Measurements from ENCODE around the gene DCD.
"Not testable (repeated sequence)": the region's sequence is repeated elsewhere in the genome, so short reads cannot be mapped to it uniquely, and the experiment has no call there.

The DCD gene

GRCh38 chr12:54653025-54653424 lies 4.9 kb upstream of the DCD start:
- DNase-seq (ENCODE audit: low read depth in 2 of 2): no peak

- DNase-seq (ENCODE audit: low read depth in 2 of 2): no peak
Measured at GRCh38 chr12:54650889-54651288, 2.7 kb upstream of the DCD start.

GRCh38 chr12:54650409-54650808 lies 2.2 kb upstream of the DCD start:
- DNase-seq (ENCODE audit: low read depth in 2 of 2): no peak

GRCh38 chr12:54649825-54650224 lies 1.7 kb upstream of the DCD start:
- DNase-seq (ENCODE audit: low read depth in 2 of 2): no peak

GRCh38 chr12:54641554-54641953 lies 6.6 kb downstream of the DCD start:
- no peak for DNase-seq (ENCODE audit: low read depth in 2 of 2)

- no peak for DNase-seq (ENCODE audit: low read depth in 2 of 2)
Measured at GRCh38 chr12:54641089-54641488, 7.1 kb downstream of the DCD start.

DNA sequence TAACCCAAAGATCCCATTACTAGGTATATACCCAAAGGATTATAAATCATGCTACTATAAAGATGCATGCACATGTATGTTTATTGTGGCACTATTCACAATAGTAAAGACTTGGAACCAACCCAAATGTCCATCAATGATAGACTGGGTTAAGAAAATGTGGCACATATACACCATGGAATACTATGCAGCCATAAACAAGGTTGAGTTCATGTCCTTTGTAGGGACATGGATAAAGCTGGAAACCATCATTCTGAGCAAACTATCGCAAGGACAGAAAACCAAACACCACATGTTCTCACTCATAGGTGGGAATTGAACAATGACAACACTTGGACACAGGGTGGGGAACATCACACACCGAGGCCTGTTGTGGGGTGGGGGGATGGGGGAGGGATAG lies 9.1 kb downstream of the DCD start:
- not testable (repeated sequence) for DNase-seq (ENCODE audit: low read depth in 2 of 2)

DNA sequence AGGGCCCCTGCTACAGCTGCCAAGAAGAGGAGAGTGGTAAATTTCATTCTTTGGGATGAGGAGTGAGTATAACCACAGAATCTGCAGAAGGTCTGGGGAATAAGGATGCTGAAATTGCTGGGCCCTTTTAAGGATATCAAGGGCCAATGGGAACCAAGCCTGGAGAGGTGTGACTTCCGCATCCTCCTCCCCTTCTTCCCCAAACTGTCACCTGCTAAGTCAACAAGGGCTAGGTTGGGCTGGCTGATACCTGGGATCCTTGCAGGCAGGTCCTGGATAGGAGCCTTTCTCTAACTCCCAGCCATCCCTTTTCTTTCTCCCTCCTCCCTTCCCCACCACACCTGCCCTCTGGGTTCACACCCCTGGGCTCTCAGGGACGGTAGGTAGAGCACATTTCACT lies 13.4 kb downstream of the DCD start, which contains the start of gene LACRT:
Gene LACRT, minus strand, starts transcription at position 101 of the 400 bp plus-strand sequence. Its CDS starts 54 bp downstream, at position 47.
- DNase-seq (ENCODE audit: low read depth in 2 of 2): no peak

DNA sequence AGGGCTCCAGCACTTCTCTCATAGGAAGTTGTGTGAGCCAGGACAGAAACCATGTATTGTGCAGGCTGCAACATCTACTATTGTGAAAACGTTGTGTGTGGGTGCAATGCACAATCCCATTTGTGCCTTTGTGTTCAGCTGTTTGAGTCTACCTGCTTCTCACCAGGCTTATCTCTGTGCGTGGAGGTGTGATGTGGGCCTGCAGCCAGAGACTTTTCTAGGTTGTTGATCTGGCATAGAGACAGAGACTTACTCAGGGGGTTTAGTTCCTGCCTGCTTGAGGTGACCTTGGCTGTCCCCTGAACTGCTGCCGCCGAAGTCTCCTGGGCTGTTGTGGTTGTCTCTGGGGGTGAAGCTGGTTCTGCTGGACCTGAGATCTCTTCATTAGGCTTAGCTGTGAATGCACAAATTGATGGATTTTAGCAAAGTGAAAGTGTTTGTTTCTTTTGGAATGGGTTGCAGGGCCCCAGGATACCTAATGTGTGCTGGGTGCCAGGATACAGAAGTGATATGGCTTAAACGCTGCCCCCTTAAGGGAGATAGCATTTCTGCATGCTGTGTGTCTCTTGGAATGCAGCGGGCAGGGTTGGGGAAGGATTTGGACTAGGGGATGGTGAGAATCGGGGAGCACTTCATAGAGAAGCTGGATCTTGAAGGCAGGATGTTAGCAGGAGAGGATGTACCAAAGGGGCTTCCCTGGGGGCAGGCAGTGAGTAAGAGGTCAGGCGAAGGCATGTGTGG lies 16.0 kb downstream of the DCD start:
- DNase-seq (ENCODE audit: low read depth in 2 of 2): no peak

DNA sequence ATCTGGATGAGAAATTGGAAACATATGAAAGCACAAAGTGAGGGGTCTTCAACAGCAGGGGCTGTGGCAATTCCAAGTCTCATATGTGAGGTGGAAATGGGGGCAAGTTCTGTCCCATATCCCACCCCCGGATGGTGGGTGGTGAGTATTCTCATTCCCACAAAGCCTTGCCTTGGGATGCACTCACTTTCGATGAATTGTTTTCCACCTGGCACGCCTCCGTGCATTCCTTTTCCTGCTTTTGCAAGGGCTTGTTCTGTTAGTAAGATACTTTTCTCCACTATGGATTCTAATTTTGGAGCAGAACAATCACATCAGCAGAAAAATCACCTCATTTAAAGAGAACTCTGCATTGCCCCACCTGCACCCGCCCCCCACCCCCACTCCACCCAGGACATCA lies 16.6 kb downstream of the DCD start:
- no peak for DNase-seq (ENCODE audit: low read depth in 2 of 2)

DNA sequence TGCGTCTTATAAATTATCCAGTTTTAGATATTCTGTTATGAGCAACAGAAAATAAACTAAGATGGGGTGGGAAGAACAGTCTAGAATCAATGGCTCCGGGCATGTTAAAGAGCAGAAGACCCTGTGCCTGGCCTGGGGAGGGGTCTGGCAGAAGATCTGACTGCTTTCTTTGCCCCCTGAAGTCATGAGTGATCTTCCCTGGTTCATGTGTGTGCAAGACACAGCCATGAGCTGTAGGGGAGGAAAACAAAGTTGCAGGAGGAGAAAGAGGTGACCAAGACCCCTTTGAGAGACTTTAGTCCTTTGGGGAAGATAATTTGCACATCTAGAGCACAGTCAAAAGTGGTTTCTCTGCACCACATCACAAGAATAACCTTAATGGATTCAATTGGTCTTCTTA lies 18.2 kb downstream of the DCD start:
- no peak for DNase-seq (ENCODE audit: low read depth in 2 of 2)

DNA sequence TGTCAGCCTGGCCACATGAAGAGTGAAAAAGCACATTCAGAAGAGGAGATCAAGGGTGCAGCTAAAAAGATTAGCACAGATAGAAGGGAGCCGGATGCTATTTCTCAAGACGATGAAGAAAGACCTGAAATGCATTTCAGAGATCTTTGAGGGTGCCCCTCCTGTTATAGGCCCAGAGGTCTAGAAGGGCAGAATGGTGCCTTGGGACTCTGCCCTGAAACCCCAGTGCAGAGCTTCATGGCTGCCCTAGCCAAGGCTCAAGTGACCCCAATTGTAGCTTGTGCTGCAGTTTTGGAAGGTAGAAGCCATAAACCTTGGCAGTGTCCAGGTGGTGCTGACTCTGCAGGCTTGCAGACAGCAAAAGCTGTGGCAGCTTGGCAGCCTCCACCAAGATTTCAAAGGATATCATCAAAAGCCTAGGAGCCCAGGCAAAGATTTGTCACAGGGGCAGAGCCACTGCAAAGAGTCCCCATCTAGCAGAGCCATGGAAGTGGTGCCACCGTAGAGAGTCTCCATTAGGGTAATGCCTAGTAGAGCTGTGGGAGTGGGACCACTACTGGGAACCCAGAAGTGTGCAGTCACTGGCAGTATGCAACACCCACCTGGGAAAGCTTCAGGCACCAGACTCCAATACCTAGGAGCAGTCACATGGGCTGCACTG lies 19.8 kb downstream of the DCD start:
- DNase-seq (ENCODE audit: low read depth in 2 of 2): no peak

DNA sequence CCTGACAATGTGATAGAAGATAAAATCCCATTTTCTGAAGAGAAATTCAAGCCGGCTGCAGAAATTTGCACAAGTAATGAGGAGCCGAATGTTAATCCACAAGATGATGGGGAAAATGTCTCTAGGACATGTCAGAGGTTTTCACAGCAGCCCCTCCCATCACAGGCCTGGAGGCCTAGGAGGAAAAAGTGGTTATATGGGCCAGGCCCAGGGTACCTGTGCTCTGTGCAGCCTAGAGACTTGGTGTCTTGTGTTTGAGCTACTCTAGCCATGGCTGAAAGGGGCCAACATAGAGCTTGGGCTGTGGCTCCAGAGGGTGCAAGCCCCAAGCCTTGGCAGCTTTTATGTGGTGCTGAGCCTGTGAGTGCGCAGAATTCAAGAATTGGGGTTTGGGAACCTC lies 20.9 kb downstream of the DCD start:
- DNase-seq (ENCODE audit: low read depth in 2 of 2): no peak

GRCh38 chr12:54625598-54625997 lies 22.6 kb downstream of the DCD start:
- DNase-seq (ENCODE audit: low read depth in 2 of 2): no peak

DNA sequence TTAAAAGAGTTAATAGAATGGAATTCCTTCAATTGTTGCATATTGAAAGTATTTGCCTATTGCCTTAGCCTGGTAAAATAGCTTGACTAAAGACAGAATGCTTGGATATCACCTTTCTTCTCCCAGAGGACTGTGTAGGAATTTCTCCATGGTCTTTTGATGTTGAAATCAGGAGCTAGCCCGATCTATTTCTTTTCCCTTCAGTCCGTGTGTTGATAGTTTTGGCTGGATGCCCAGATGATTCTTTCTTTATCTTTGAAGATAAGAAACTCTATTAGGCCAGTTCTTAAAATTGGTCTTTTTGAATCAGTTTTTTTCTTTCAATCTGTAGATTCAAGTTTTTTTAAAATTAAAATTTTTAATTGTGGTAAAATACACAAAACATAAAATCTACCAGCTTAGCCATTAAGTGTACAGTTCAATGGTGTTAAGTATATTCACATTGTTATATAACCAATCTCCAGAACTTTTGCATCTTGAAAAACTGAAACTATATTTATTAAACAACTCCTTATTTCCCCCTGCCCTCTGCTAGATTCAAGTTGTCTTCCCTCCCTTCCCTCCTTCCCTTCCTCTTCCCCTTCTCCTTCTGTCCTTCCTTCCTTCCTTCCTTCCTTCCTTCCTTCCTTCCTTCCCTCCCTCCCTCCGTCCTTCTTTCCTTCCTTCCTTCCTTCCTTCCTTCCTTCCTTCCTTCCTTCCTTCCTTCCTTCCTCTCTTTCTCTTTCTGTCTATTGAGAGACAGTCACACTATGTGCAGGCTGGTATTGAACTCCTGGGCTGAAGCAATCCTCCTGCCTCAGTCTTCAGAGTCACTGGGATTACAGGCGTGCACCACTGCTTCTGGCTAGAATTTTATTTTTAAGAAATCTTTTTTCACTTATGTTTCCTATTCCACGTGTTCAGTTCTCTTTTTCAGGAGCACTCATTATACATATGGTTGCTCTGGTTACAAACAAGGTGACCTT lies 23.6 kb downstream of the DCD start:
- no peak for DNase-seq (ENCODE audit: low read depth in 2 of 2)

DNA sequence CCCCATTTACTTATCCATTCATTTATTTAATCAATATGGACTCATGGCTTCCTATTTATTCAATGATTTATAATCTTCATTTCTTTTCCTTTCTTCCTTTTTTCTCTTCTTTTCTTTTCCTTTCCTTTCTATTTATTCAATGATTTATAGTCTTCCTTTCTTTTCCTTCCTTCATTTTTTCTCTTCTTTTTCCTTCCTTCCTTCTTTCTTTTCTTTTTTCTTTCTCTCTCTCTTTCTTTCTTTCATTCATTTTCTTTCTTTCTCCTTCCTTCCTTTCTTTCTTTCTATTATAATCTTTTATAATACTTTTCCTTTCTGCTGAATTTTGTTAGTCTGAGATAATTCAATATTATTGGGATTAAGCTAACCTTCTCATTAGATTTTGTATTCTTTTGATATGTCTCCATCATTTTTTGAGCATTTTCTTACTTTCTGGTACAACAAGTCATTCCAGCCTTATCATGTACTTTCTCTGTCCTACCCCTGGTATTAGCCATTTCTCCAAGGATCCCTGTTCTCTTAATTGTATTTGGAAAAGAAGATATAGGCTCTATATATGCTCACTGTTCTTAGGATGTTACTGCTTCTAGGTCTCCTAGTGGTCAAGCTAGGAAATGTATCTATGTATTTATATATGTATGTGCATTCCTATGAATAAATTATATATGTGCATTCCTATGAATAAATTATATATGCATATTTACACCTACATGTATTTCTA lies 25.5 kb downstream of the DCD start:
- DNase-seq (ENCODE audit: low read depth in 2 of 2): no peak

GRCh38 chr12:54616933-54617680 lies 31.1 kb downstream of the DCD start:
- DNase-seq (ENCODE audit: low read depth in 2 of 2): no peak

DNA sequence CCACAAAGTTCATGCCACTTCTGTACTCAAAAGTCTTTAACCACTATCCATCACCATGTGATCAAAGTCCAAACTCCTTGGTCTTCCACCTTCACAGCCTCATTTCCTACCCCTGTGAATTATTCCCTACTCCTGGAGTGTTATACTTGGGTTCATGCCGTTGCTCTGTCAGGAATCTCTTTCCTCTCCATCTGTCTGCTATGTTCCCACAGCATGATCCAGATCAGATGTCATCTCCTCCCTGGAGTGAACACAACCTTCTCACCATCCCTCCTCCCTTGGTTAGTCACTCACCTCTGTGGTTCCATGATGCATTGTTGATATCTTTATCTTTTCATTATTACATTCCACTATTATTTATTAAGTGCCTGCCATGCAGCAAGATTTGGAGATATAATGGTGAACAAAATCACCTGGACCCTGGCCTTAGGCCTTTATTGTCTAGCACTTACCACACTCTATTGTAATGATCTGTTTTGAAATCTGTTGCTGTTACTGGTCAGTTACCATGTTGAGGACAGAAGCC lies 35.9 kb downstream of the DCD start:
- DNase-seq (ENCODE audit: low read depth in 2 of 2): no peak

DNA sequence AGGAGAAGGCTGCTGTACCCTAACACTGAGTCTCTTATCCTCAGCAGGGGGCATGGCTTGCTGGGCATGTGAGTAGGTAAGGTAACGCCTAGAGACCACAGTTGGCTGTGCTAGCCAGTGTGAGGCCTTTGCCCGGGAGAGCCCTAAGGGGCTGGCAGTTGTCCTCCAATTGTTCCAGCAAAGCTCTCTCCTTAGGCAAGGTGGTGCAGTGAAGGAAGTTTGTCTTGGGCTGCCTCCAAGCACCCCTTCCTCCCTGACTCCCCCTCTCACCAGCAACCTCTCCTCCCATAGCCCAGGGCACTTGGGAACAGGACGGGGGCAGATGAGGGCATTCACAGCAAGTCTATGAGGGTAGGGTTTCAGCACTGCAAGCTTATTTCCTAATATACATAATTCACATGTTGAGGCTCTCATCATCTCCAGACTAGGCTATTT lies 36.4 kb downstream of the DCD start:
- DNase-seq (ENCODE audit: low read depth in 2 of 2): no peak

GRCh38 chr12:54608769-54609168 lies 39.4 kb downstream of the DCD start:
- DNase-seq (ENCODE audit: low read depth in 2 of 2): no peak

GRCh38 chr12:54608156-54608555 lies 40.0 kb downstream of the DCD start:
- DNase-seq (ENCODE audit: low read depth in 2 of 2): no peak
